Liver (tissue), 3 donors: ENCODE data around the gene CSTPP1.

ENCODE experiments used
- FOXA1 ChIP-seq: IDR thresholded peaks from 2 replicates; pipeline ENCODE4 v1.6.1; 2016; ENCODE audit warnings: antibody characterized with exemption
- RXRA ChIP-seq, 2 donors: IDR thresholded peaks; 2 replicates each; pipeline ENCODE4 v1.6.1; 2017 to 2018; ENCODE audit warnings: antibody characterized with exemption in 2 of 2, mild to moderate bottlenecking in 1 of 2
- SP1 ChIP-seq: IDR thresholded peaks from 2 replicates; pipeline ENCODE4 v1.6.1; 2018; ENCODE audit warnings: antibody characterized with exemption, mild to moderate bottlenecking
- YY1 ChIP-seq: IDR thresholded peaks from 2 replicates; pipeline ENCODE4 v1.6.1; 2016; ENCODE audit warnings: antibody characterized with exemption, mild to moderate bottlenecking
- TF ChIP-seq, protein P1 (sequence below): IDR thresholded peaks from 2 replicates; pipeline ENCODE4 v1.6.1; 2016; ENCODE audit warnings: antibody characterized with exemption
- TF ChIP-seq, protein P2 (sequence below): fragments of 150-350 bp; IDR thresholded peaks from 2 replicates; pipeline ENCODE4 v1.5.1; 2017; ENCODE audit warnings: improper control_type of control experiment, low read depth, low read length; ENCODE audit not compliant: missing input control
- TF ChIP-seq, protein P3 (sequence below): IDR thresholded peaks from 2 replicates; pipeline ENCODE4 v1.6.1; 2016; ENCODE audit warnings: antibody characterized with exemption
- TF ChIP-seq, protein P4 (sequence below): IDR thresholded peaks from 2 replicates; pipeline ENCODE4 v1.6.1; 2016; ENCODE audit warnings: antibody characterized with exemption, mild to moderate bottlenecking
- TF ChIP-seq, protein P5 (sequence below): IDR thresholded peaks from 2 replicates; pipeline ENCODE4 v1.6.1; 2016; ENCODE audit warnings: antibody characterized with exemption
- donor health status: healthy.
- donor health status: healthy.

DNA sequence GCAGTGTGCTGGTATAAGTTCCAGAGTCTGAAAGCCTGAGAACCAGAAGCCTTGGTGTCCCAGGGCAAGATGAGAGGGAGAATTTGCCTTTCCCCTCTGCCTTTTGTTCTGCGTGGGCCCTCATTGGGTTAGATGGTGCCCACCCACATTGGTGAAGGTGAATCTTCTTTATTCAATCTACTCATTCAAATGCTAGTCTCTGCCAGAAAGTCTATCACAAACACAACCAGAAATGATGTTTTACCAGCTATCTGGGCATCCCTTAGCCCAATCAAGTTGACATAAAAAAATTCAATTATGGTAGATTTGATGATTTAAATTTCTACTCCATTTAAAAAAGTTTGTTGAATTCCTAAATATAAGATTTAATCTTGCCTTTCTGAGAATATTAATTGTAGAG, 22.2 kb downstream of the CSTPP1 start:
- TF ChIP-seq, protein P1, sequence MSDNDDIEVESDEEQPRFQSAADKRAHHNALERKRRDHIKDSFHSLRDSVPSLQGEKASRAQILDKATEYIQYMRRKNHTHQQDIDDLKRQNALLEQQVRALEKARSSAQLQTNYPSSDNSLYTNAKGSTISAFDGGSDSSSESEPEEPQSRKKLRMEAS, result no peak
- TF ChIP-seq, protein P2, sequence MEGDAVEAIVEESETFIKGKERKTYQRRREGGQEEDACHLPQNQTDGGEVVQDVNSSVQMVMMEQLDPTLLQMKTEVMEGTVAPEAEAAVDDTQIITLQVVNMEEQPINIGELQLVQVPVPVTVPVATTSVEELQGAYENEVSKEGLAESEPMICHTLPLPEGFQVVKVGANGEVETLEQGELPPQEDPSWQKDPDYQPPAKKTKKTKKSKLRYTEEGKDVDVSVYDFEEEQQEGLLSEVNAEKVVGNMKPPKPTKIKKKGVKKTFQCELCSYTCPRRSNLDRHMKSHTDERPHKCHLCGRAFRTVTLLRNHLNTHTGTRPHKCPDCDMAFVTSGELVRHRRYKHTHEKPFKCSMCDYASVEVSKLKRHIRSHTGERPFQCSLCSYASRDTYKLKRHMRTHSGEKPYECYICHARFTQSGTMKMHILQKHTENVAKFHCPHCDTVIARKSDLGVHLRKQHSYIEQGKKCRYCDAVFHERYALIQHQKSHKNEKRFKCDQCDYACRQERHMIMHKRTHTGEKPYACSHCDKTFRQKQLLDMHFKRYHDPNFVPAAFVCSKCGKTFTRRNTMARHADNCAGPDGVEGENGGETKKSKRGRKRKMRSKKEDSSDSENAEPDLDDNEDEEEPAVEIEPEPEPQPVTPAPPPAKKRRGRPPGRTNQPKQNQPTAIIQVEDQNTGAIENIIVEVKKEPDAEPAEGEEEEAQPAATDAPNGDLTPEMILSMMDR, result no peak
- TF ChIP-seq YY1 (no peak), RXRA (IDR thresholded peaks at IDR 0.05) (no peak), SP1 (no peak), FOXA1 (no peak)
- TF ChIP-seq, protein P3, sequence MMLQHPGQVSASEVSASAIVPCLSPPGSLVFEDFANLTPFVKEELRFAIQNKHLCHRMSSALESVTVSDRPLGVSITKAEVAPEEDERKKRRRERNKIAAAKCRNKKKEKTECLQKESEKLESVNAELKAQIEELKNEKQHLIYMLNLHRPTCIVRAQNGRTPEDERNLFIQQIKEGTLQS, result no peak
- TF ChIP-seq, protein P4, sequence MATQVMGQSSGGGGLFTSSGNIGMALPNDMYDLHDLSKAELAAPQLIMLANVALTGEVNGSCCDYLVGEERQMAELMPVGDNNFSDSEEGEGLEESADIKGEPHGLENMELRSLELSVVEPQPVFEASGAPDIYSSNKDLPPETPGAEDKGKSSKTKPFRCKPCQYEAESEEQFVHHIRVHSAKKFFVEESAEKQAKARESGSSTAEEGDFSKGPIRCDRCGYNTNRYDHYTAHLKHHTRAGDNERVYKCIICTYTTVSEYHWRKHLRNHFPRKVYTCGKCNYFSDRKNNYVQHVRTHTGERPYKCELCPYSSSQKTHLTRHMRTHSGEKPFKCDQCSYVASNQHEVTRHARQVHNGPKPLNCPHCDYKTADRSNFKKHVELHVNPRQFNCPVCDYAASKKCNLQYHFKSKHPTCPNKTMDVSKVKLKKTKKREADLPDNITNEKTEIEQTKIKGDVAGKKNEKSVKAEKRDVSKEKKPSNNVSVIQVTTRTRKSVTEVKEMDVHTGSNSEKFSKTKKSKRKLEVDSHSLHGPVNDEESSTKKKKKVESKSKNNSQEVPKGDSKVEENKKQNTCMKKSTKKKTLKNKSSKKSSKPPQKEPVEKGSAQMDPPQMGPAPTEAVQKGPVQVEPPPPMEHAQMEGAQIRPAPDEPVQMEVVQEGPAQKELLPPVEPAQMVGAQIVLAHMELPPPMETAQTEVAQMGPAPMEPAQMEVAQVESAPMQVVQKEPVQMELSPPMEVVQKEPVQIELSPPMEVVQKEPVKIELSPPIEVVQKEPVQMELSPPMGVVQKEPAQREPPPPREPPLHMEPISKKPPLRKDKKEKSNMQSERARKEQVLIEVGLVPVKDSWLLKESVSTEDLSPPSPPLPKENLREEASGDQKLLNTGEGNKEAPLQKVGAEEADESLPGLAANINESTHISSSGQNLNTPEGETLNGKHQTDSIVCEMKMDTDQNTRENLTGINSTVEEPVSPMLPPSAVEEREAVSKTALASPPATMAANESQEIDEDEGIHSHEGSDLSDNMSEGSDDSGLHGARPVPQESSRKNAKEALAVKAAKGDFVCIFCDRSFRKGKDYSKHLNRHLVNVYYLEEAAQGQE, result no peak
- TF ChIP-seq, protein P5, sequence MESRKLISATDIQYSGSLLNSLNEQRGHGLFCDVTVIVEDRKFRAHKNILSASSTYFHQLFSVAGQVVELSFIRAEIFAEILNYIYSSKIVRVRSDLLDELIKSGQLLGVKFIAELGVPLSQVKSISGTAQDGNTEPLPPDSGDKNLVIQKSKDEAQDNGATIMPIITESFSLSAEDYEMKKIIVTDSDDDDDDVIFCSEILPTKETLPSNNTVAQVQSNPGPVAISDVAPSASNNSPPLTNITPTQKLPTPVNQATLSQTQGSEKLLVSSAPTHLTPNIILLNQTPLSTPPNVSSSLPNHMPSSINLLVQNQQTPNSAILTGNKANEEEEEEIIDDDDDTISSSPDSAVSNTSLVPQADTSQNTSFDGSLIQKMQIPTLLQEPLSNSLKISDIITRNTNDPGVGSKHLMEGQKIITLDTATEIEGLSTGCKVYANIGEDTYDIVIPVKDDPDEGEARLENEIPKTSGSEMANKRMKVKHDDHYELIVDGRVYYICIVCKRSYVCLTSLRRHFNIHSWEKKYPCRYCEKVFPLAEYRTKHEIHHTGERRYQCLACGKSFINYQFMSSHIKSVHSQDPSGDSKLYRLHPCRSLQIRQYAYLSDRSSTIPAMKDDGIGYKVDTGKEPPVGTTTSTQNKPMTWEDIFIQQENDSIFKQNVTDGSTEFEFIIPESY, result no peak
